CD4-positive, alpha-beta T cell treated with Interleukin-2 at 100 ng/mL for 4 hours (primary cell): ENCODE measurements around the gene AGMAT.
A peak's percentile ranks its signal among the peaks of the same experiment; 100 is the strongest.

ENCODE experiments used
- DNase-seq: peaks from one replicate; pipeline ENCODE4 v3.0.0-alpha.2; 2020; ENCODE audit warnings: low spot score

AGMAT gene

GRCh38 chr1:15568387-15569073 is 16.3 kb downstream of the AGMAT start:
- DNase-seq: no peak

DNA sequence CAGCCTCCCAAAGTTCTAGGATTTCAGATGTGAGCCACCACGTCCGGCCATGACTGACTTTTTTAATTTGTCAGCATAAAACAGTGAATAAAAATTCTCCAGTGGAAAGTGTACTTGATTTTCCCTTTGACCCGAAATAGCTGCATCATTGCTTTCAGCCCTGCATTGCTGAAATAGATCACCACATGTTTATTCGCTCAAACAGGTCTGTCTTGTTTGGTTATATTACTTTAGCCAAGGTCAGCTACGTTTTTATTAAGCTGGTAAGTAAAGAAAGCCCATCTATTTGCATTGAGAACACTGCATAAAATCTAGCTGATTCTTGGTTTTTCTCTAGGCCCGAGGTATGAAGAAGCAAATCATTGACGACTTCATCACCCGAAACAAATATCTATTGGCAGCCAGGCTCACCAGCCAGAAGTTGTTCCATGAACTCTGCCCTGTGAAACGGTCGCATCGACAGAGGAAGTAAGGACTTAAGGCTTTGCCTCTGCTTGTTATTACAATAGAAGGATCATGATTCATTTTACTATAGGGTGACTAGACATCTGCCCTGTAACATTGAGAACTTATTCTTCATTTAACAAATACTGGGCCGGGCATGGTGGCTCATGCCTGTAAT is 25.6 kb downstream of the AGMAT start:
- DNase-seq: no peak

GRCh38 chr1:15558516-15558915 is 26.3 kb downstream of the AGMAT start:
- no peak for DNase-seq

- DNase-seq: no peak
These were observed 27.3 kb downstream of the AGMAT start for GRCh38 chr1:15557594-15557993.

GRCh38 chr1:15557008-15557407 is 27.8 kb downstream of the AGMAT start:
- no peak for DNase-seq

GRCh38 chr1:15550573-15550972 is 34.3 kb downstream of the AGMAT start:
- DNase-seq: no peak

DNA sequence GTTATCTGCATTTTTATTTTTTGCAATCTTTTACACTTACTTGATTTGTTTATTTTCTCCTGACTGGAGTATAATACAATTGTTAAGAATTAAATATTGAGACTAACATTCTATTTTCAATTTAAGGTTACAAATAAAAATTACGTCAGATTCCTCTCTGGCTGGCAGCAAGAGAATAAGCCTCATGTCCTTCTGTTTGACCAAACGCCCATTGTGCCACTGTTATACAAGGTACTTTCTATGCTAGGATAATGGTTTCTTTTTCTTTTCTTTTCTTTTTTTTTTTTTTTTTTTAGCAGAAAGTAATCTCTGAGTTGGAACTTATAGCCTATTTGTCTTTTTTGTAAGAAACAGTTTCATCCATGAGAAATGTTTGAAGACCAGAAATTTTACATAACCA is 38.2 kb downstream of the AGMAT start:
- DNase-seq: no peak

- no peak for DNase-seq
These were observed 41.0 kb downstream of the AGMAT start for GRCh38 chr1:15543589-15544568.

GRCh38 chr1:15543251-15543588 is 41.6 kb downstream of the AGMAT start:
- no peak for DNase-seq

DNA sequence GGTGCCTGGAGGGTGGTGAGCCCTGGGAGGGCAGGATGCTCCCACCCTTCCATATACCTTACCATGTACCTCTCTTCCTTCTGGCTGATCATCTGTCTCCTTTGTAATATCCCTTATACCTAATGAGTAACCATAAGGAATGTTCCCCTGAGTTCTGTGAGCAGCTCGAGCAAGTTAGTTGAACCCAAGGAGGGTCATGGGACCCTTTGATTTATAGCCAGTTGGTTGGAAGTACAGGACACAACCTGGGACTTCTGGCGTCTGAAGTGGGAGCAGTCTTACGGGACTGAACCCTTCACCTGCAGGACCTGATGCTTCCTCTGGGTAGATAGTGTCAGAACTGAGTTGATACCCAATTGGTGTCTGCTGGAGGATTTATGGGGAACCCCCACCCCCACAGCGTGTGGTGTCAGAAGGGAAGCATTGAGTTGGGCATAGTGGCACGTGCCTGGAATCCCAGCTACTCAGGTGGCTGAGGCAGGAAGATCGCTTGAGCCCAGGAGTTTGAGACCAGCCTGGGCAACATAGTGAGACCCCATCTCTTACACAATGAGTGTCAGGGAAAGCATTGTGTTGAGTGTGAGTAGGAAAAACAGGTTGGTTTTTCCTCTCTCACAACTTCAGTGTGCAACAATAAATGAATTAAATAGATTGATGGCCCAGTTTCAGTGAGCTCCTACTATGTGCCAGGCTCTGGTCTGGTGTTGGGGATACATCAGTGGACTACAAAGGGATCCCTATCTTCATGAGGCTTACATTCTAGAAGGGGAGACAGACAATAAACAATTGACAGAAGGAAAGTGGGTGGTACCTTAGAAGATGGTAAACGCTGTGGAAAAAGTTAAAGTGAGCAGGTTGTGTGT is 42.2 kb downstream of the AGMAT start:
- no peak for DNase-seq

DNA sequence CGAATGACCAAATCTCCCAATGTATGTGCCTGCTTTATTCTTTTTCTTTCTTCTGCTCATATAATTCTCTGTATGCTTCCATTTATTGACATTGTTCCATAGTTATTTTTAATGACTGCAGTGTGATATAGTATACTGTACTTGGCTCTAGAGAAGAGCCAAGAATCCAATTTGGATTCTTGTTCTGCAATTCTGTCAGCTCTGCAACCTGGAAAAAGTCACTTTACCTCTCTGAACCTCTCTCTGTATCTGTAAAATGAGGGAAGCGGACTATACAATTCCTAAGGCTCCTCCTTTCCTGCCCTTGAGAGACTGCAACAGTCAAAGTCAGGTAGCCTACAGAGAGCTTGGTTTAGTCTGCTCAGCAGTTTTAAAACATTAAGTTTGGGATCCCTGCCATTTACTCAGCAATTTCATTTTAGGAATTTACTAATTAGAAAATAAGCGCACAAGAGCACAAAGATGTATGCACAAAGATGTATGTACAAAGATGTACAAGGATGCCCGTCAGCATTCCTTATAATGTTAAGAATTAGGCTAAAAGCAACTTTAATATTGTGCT is 43.5 kb downstream of the AGMAT start:
- DNase-seq: no peak

GRCh38 chr1:15540186-15540585 is 44.7 kb downstream of the AGMAT start:
- DNase-seq: no peak

DNA sequence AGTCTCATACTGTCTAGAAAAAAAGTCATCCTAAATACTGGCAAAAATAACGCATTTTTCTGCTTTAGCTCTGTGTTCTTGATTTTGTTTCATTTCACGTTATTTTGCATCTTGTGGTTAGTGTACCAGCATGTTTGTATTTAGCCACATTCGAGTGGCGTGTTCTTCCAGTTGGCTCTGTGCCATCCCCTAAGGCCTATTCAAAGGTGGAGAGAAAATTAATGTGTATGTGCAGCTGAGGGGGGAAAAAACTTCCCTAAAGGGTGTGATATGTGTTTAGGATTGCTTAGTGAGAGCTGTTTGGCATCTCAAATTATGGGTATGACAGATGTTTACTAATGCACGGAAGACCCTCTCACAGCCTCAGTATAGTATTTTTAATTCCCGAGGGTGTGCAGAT is 46.1 kb downstream of the AGMAT start:
- no peak for DNase-seq

- DNase-seq: no peak
These were observed 53.2 kb downstream of the AGMAT start for GRCh38 chr1:15531682-15532081.

DNA sequence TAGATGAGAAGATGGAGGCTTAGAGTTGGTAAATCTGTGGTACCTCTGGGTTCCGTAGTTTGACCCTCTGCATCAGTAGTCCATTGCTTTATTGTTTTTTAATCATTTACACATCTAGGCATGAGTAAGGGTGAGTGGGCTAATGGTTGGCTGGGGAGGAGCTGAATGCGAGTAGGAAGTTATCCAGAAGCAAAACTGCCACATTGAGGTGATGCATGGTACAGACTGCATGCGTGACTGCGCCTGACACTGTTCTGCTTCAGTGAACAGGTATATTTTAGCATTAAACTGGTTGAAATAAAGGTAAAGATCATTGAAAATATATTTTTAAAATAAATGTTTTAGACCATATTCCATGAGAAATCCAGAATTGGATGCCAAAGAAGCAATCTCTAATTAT is 53.8 kb downstream of the AGMAT start:
- no peak for DNase-seq

DNA sequence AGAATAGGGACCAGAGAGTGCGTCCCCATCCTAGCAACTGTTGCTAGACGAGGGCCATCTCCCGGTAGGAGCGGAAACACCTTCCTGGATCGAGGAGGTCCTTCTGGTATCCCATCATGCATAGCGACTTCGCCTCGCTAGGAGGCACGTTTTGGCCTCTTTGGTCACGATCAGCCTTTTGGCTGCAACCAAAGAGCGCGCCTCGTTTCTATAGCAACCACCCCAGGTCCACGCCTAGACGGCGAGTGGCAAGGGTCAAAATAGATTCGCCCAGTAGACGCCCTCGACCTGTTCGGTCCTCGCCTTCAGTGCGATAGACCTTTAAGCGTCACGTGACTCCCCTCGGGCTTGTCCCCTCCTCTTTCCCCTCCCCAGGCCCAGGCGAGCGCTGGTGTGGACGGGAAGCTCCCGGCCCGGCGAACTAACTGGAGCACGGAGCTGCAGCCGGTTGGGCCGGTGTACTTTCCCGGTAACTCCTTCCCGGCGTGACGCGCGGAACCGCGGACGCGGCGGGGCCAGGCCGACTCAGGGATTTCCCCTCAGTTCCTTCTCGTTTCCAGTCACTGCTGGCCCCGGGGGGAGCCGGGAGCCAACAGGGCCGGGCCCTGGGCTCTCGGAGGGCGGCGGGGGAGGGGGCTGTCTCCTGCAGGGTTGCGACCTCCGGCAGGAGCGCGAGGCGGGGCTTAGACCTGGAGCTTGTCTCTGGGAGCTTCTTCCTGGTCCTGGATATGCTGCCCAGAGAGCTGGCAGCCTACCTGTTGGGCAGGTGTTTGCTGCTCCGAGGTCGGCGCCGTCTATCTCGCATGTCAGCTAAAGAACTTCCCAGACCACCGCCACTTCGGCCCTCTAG is 58.1 kb downstream of the AGMAT start, which contains the start of gene DNAJC16:
Gene DNAJC16, plus strand, starts transcription at position 359 of the 850 bp plus-strand sequence. CDS start 2,258 bp downstream, outside the sequence.
- peak; percentile 100 for DNase-seq

- no peak for DNase-seq
These were observed 58.8 kb downstream of the AGMAT start for GRCh38 chr1:15526021-15526489.

DNA sequence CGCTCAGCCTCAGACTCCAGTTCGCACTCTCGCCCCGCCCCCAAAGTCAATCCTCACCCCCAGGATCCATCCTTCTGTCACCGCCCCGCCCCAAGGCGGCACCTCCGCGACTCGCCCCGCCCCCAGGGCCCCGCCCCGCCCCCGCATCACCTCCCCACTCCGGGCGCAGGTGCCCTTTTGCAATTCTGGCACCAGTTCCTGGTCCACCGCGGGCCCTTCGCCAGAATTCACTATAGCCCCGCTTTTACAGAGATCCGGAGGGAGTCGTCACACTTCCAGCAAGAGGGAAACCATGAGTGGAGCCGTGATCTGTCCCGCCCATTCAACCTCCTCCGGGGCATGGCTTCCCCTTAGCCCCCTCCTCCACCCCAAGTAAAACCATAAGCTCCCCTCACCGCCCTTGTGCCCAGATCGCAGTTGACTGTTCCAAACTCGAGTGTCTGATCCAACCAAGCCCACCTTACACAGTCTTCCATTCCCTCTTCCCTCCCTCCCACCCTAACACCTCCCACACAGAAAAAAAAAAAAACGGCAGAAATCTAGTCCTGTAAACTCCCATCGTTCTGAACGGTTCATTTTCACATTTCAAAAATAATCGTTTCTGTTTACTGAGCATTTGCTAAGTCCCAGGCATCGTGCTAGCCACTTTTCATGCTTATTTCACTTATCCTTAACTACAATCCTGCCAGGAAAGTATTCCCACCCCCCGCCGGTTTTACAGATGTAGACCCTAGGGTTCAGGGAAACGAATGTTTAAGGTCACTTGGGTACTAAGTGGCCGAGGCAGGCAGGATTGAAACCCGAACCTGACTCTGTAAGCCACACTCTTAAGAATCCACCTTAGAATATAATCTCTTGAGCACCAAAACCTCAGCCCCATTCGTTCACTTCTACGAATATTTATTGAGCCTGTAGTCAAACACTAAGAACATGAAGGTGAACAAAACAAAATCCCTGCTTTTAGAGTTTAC is 59.5 kb downstream of the AGMAT start:
- DNase-seq: peak; percentile 2
